22Rv1 (cell line): Measurements from ENCODE around the gene COPS3.

Experiments used
- CTCF ChIP-seq: fragments of 450-650 bp; IDR thresholded peaks from 2 replicates; pipeline ENCODE4 v1.5.1; 2017; ENCODE audit warnings: mild to moderate bottlenecking
- ZFX ChIP-seq: fragments of 450-650 bp; IDR thresholded peaks from 2 replicates; pipeline ENCODE4 v1.6.1; 2017; ENCODE audit warnings: antibody characterized with exemption, borderline replicate concordance

- TF ChIP-seq CTCF: no peak
- no peak for TF ChIP-seq ZFX
Observed at GRCh38 chr17:17224137-17224536, 56.9 kb downstream of the COPS3 start.
